SH-SY5Y (cell line): ENCODE data around the gene GKN1.

Source experiments
- GATA2 ChIP-seq: IDR thresholded peaks from 2 replicates; pipeline ENCODE4 v1.6.1; 2011; ENCODE audit warnings: mild to moderate bottlenecking, low read depth, low read length
- GATA3 ChIP-seq: IDR thresholded peaks from 2 replicates; pipeline ENCODE4 v1.6.1; 2011; ENCODE audit warnings: low read depth, mild to moderate bottlenecking, low read length, moderate library complexity

GKN1 gene

GRCh38 chr2:68974251-68974650 is at the start of gene GKN1:
GKN1 (plus strand) TSS chr2:68974636; CDS start chr2:68974678, 42 bp downstream.
- TF ChIP-seq GATA2, result no peak
- TF ChIP-seq GATA3, result no peak

- TF ChIP-seq GATA2, result no peak
- no peak for TF ChIP-seq GATA3
These were observed 49.0 kb upstream of the GKN1 start for GRCh38 chr2:68925295-68925896.

GRCh38 chr2:68926796-68927195 is 47.6 kb upstream of the GKN1 start:
- TF ChIP-seq GATA3 (no peak), GATA2 (no peak)

GRCh38 chr2:68931149-68931711 is 43.2 kb upstream of the GKN1 start:
- TF ChIP-seq GATA2, result no peak
- TF ChIP-seq GATA3, result no peak

GRCh38 chr2:68931799-68932198 is 42.6 kb upstream of the GKN1 start:
- no peak for TF ChIP-seq GATA2
- TF ChIP-seq GATA3, result no peak

GRCh38 chr2:68932402-68932801 is 42.0 kb upstream of the GKN1 start:
- TF ChIP-seq GATA3 (no peak), GATA2 (no peak)

GRCh38 chr2:68934021-68934420 is 40.4 kb upstream of the GKN1 start:
- TF ChIP-seq GATA3 (no peak), GATA2 (no peak)

GRCh38 chr2:68935471-68935870 is 39.0 kb upstream of the GKN1 start:
- TF ChIP-seq GATA3, result no peak
- TF ChIP-seq GATA2, result no peak

- no peak for TF ChIP-seq GATA2
- no peak for TF ChIP-seq GATA3
These were observed 38.0 kb upstream of the GKN1 start for GRCh38 chr2:68936427-68936826.

- no peak for TF ChIP-seq GATA3
- TF ChIP-seq GATA2, result no peak
These were observed 37.5 kb upstream of the GKN1 start for GRCh38 chr2:68936889-68937288.

GRCh38 chr2:68937346-68938055 is 36.9 kb upstream of the GKN1 start:
- TF ChIP-seq GATA2, result no peak
- no peak for TF ChIP-seq GATA3

GRCh38 chr2:68938938-68939337 is 35.5 kb upstream of the GKN1 start:
- TF ChIP-seq GATA3 (no peak), GATA2 (no peak)

- TF ChIP-seq GATA2 (no peak), GATA3 (no peak)
These were observed 34.5 kb upstream of the GKN1 start for GRCh38 chr2:68939962-68940361.

- TF ChIP-seq GATA2, result no peak
- TF ChIP-seq GATA3, result no peak
These were observed 34.1 kb upstream of the GKN1 start for GRCh38 chr2:68940369-68940768.

GRCh38 chr2:68942827-68943226 is 31.6 kb upstream of the GKN1 start:
- TF ChIP-seq GATA3 (no peak), GATA2 (no peak)
